Stimulated activated CD4-positive, alpha-beta T cell treated with anti-CD3 and anti-CD28 coated beads, Interleukin-4, amount 100 ng/mL, for 1 hour (primary cell): Measurements from ENCODE around the gene MRPS10.
"Not testable (repeated sequence)": the region's sequence is repeated elsewhere in the genome, so short reads cannot be mapped to it uniquely, and the experiment has no call there.

Experiments used
- DNase-seq: peaks from one replicate; pipeline ENCODE4 v3.0.0-alpha.2; 2020

The MRPS10 gene

GRCh38 chr6:42236682-42237473 is 19.2 kb upstream of the MRPS10 start:
- no peak for DNase-seq

DNA sequence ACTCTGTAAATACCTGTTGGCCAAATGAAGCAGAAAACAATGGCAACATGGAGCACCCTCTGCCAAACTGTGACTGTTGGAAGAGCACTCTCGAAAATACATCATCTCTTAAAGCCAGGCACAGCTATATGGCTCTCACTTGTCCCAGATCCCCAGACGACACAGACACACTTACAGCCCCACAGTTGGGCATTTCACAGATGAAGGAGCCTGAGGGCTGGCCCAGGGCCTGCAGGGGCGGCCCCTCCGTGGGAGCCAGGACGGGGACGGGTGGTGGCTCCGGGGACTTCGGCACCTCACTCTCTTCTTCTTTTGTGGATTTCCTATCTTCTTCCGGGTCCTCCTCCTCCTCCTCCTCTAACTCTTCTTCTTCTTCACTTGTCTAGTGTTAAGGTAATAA is 18.4 kb upstream of the MRPS10 start:
- no peak for DNase-seq

DNA sequence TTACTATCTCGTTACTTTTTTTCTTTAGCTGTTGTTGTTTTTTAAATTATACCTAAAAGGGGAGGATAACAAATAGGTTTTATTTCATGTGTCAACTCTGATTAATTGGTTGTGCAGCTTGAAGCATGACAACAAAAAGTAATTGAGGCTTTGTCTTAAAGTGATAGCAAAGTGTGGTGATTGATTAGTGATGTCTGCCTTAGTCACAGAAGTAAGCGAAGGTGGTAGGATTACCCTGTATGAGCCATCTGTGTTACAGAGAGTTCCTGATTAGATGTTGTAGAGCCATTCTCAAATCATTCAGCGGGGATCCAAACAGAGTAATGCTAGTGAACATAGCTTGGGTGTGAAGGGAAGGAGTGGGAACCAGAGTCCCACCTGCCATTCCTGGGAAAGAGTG is 14.4 kb upstream of the MRPS10 start:
- DNase-seq = no peak

- no peak for DNase-seq
These were observed 13.0 kb upstream of the MRPS10 start for GRCh38 chr6:42230345-42231321.

GRCh38 chr6:42229506-42230119 is 12.0 kb upstream of the MRPS10 start:
- no peak for DNase-seq

GRCh38 chr6:42228305-42228704 is 10.6 kb upstream of the MRPS10 start:
- no peak for DNase-seq

DNA sequence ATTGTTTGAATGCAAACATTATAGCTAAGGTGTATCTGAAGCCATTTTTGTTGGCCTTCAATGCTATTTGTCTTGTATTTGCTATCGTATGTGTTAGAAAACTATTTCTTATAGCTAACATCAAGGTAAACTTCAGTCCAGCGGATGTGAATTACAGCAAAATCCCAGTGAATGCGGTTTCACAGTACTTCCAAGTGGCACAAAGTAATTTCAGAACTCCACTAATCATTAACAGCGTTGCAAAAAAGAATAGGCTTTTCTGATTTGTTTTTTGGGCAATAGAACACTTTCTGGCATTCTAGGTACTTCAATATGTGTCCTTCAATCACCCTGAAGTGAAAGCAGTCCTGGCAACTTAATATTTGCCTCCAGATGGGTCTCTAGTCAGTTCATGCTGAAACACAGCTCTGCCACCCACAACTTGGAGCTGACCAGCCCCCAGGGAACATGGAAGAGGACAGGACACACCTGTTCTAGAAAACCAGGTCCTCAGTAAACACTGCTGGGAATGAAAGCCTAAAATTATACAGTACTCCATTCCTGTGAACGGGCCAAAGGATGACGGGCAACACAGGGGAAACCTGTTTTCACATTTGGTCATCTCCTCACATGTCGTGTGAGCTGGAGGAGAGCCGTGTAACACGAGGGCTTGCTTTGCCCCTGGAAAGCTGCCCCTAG is 9.7 kb upstream of the MRPS10 start:
- DNase-seq = no peak

GRCh38 chr6:42226645-42227143 is 9.0 kb upstream of the MRPS10 start:
- DNase-seq = no peak

GRCh38 chr6:42226161-42226611 is 8.5 kb upstream of the MRPS10 start:
- no peak for DNase-seq

GRCh38 chr6:42225419-42225818 is 7.8 kb upstream of the MRPS10 start:
- DNase-seq = no peak

GRCh38 chr6:42225029-42225339 is 7.3 kb upstream of the MRPS10 start:
- DNase-seq = no peak

GRCh38 chr6:42224222-42225028 is 6.8 kb upstream of the MRPS10 start:
- no peak for DNase-seq

- DNase-seq = no peak
These were observed 4.8 kb upstream of the MRPS10 start for GRCh38 chr6:42222448-42222847.

DNA sequence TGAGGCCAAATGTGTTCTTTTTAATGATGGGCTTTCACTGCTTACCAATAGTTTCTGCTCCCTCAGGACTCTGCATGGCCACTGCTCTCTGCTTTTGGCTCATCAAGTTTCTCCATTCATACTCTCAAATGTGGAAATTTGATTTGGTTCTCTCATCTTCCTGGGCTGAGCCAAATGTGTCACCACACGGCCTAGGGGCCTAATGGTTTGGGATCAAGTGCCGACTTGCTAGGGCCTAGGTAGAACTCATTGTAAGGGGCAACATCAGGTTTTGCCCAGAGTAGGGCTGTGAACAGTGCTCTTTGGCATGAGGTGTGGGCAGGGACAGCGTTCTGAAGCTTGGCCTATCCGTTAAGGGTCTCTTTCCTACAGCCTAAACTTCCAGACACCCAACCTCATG is 3.9 kb upstream of the MRPS10 start:
- DNase-seq = no peak

DNA sequence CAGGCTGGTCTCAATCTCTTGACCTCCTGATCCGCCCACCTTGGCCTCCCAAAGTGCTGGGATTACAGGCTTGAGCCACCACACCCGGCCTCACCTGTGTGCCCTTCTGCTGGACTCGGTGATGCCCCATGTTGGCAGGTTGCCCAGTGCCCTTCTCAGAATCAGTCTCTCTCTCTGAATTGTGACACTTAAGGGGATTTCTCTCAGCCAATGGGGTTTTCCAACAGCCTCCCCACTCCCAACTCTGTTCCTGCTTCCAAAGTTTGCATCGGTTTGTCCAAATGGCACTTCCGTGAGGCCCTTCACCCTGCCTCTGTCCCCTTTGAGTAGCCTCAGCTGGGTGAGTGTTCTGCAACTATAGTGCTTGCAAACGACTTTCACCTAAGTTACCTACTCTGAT is 3.1 kb upstream of the MRPS10 start:
- no peak for DNase-seq

DNA sequence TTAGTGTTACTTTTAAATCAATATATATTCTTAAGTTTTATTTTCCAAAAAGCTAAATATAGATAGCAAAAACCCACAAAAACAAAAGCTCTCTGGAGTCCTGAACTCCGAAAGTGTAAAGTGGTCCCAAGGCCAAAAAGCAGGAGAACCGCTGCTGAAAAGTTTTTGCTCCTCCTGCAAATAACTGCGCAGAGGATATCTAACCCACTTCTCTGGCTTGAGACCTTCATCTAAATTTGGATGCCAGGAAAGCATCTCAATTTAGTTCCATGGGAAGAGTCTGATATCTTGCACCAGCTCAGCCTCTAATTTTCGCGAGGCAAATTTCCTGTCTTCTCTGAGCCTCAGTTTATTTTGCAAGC is 523 bp downstream of the MRPS10 start:
- DNase-seq = no peak

DNA sequence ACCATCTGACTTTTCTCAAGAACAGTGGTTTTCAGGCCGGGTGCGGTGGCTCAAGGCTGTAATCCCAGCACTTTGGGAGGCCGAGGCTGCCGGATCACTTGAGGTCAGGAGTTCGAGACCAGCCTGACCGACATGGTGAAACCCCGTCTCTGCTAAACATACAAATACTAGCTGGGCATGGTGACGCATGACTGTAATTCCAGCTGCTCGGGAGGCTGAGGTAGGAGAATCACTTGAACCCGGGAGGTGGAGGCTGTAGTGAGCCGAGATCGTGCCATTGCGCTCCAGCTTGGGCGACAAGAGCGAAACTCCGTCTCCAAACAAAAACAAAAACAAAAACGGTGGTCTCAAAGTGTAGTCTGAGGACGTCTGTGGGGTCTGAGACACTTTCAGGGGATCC is 1.2 kb downstream of the MRPS10 start:
- not testable (repeated sequence) for DNase-seq

DNA sequence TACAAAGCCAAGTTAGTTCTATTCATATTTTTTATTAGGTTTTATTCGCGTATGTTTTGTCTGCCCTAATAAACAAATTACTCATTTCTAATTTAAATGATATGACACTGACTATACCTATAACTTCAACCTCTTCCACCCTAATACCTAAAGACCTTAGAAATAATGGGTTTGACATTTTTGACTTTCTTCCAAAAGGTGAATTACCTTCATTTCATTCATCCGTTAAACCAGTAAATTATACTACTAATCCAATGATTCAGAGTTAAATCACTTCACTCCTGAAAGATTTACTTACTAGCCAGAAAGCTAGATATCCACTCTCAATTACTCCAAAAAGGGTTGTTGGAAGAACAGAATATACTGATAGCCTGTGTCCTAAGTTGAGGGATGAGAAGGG is 5.2 kb downstream of the MRPS10 start:
- no peak for DNase-seq

DNA sequence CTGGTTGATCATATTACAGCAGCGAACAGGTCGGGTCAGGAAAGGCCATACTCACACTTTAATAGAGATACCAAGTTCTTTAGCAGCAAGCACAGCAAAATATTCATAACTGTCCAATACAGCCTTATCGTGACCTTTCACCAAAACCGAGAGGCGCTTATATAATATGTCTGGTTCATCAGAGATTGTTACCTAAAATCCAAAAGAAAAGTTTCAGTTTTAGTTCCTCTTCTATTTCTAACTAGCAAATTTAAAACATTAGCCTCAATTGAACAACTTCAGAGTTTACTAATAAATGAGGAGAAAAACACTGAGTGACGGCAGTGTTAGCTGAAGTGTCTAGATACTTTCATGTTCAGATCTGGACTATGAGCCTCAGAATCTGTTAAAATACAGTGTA is 5.9 kb downstream of the MRPS10 start:
- DNase-seq = no peak

GRCh38 chr6:42210551-42210950 is 7.1 kb downstream of the MRPS10 start:
- no peak for DNase-seq

GRCh38 chr6:42207559-42207958 is 10.1 kb downstream of the MRPS10 start:
- DNase-seq = not testable (repeated sequence)

- DNase-seq = no peak
These were observed 12.8 kb downstream of the MRPS10 start for GRCh38 chr6:42204768-42205282.
